ENCODE data around the gene LUZP2. TPM values are rescaled to one million over a fixed set of nuclear protein-coding genes. Genes with fewer than 3 reads are reported as not detected.

LUZP2 gene
- total RNA-seq, 2 donors from 2014 or later = 1.6 TPM; not detected in 1

DNA sequence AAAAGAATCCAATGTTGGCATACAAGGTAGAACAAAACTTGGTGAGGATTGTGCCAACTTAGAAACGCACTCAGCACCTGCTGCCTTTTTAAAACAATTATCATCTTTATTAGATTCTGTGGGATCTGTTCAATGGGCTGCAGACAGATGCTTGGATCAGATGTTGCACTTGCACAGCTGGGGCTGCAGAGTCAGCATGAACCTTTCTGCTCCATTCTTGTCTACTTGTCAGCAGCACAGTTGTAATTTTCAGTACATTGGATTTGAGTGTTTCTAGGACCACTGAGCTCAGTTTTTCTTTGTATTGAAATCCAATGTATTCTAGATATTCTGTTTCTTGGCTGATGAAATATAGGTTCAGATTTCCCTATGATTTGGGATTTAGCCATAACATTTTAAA, 164.5 kb downstream of the LUZP2 start:
- Histone ChIP-seq H3K9me3 (no peaks in the 10 kb centered on the region), H3K27me3 (no peaks in the 10 kb centered on the region), H3K36me3 (replicated peaks in 1 of 2; ENCODE audit: insufficient read depth in 1 of 2, low read depth in 2 of 2) (no peaks in the 10 kb centered on the region), H3K4me1 (no peaks in the 10 kb centered on the region), H3K27ac (no peak overlapping the region), H3K4me3 (no peak overlapping the region)
- WGBS, 2 donors = 24 to 48% methylated on average over 1 of the region's 1 CpG
- ATAC-seq (no peak), DNase-seq (no peak)
- TF ChIP-seq, protein P1, sequence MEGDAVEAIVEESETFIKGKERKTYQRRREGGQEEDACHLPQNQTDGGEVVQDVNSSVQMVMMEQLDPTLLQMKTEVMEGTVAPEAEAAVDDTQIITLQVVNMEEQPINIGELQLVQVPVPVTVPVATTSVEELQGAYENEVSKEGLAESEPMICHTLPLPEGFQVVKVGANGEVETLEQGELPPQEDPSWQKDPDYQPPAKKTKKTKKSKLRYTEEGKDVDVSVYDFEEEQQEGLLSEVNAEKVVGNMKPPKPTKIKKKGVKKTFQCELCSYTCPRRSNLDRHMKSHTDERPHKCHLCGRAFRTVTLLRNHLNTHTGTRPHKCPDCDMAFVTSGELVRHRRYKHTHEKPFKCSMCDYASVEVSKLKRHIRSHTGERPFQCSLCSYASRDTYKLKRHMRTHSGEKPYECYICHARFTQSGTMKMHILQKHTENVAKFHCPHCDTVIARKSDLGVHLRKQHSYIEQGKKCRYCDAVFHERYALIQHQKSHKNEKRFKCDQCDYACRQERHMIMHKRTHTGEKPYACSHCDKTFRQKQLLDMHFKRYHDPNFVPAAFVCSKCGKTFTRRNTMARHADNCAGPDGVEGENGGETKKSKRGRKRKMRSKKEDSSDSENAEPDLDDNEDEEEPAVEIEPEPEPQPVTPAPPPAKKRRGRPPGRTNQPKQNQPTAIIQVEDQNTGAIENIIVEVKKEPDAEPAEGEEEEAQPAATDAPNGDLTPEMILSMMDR (IDR thresholded peaks at IDR 0.05) = no peak
- no peak for TF ChIP-seq POLR2A (IDR thresholded peaks at IDR 0.05)
- intact Hi-C loops (cut with DNase I) = no loop called here

DNA sequence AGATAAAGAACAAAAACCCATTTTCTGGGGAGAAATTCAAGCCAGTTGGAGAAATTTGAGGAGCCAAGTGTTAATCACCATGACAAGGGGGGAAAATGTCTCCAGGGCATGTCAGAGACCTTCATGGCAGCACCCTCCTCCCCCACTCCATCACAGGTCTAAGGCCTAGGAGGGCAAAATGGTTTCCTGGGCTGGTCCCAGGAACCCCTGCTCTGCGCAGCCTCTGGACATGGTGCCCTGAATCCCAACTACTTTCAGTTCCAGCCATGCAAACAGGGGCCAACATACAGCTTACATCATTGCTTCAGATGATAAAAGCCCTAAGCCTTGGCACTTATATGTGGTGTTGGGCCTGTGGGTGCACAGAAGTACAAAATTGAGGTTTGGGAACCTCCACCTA, 167.5 kb downstream of the LUZP2 start:
- ATAC-seq (no peak), DNase-seq (no peak)
- intact Hi-C loops (cut with DNase I) = no loop called here
- H3K4me3 ChIP-seq = no peak overlapping the region
- no peaks in the 10 kb centered on the region for H3K36me3 ChIP-seq (replicated peaks in 1 of 2; ENCODE audit: insufficient read depth in 1 of 2, low read depth in 2 of 2)
- H3K27me3 ChIP-seq = no peaks in the 10 kb centered on the region
- no peaks in the 10 kb centered on the region for H3K4me1 ChIP-seq
- H3K9me3 ChIP-seq = no peaks in the 10 kb centered on the region
- TF ChIP-seq, protein P1 (IDR thresholded peaks at IDR 0.05) = no peak
- TF ChIP-seq POLR2A (IDR thresholded peaks at IDR 0.05) = no peak
- H3K27ac ChIP-seq = no peak overlapping the region
- 78% methylated on average over 1 of the region's 1 CpG; no CpG with 5 or more reads in 1 of the 2 donors for WGBS, 2 donors

DNA sequence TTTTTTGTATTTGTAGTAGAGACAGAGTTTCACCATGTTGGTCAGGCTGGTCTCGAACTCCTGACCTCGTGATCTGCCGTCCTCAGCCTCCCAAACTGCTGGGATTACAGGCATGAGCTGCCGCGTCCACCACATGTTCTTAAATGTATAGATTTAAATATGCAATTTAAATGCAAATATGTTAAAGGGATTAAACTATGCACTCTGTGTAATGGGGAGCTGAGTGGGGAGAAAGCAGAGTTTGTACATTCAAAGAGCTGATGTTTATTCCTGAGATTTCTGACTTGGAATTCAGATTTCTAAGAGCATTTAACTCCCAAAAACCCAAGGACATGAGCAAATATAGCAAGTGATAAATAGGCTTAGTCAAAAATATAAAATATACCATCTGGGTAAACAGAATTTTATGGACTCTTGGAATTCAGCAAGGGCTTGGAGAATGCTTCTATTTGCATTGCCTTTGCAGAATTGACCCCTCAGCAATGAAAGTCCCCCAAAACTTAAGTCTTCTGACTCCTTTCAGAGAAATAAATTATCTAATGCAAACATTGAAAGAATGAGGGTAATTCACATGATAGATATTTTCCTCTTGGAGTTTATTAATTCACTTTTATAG, 170.6 kb downstream of the LUZP2 start:
- intact Hi-C loops (cut with DNase I) = no loop called here
- Histone ChIP-seq H3K4me3 (no peak overlapping the region), H3K27ac (no peak overlapping the region), H3K27me3 (no peaks in the 10 kb centered on the region), H3K36me3 (replicated peaks in 1 of 2; ENCODE audit: insufficient read depth in 1 of 2, low read depth in 2 of 2) (no peaks in the 10 kb centered on the region), H3K4me1 (no peaks in the 10 kb centered on the region), H3K9me3 (no peaks in the 10 kb centered on the region)
- DNase-seq (no peak), ATAC-seq (no peak)
- 92 to 96% methylated on average over 5 of the region's 5 CpGs for WGBS, 2 donors
- TF ChIP-seq POLR2A (IDR thresholded peaks at IDR 0.05) = no peak
- TF ChIP-seq, protein P1 (IDR thresholded peaks at IDR 0.05) = no peak

DNA sequence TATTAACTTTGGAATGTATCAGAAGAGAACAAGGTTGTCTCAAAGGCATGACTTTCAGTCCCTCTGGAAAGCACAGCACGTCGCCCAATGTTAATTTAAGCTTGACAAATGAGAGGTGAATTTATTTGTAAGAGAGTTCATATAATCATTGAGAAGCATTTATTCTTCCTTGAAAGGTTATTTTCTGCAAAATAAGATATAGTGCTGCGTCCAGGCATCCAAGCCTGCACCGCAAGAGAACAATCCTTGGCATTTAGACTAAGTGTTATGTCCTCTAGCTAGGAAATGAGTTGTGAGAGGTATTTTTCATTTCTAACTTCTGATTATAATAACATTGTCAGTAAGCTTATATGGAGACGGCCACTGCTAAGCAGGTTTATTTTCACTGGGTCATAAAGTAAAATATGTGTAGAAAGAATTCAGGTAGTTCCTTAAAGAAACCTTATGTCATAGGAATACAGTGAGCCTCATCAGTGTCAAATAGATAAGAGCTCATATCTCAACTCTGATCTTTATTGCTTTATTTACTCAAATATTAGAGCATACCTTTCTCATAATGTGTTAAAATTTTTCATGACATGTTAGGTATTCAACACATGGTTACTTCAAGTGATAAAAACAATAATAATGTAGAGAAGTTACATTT, 182.0 kb downstream of the LUZP2 start:
- Histone ChIP-seq H3K36me3 (replicated peaks in 1 of 2; ENCODE audit: insufficient read depth in 1 of 2, low read depth in 2 of 2) (no peaks in the 10 kb centered on the region), H3K27me3 (no peaks in the 10 kb centered on the region), H3K4me1 (no peaks in the 10 kb centered on the region), H3K27ac (no peak overlapping the region), H3K4me3 (no peak overlapping the region), H3K9me3 (no peaks in the 10 kb centered on the region)
- ATAC-seq (no peak), DNase-seq (no peak)
- no peak for TF ChIP-seq POLR2A (IDR thresholded peaks at IDR 0.05)
- 34 to 46% methylated on average over 5 of the region's 5 CpGs for WGBS, 2 donors
- intact Hi-C loops (cut with DNase I) = no loop called here

DNA sequence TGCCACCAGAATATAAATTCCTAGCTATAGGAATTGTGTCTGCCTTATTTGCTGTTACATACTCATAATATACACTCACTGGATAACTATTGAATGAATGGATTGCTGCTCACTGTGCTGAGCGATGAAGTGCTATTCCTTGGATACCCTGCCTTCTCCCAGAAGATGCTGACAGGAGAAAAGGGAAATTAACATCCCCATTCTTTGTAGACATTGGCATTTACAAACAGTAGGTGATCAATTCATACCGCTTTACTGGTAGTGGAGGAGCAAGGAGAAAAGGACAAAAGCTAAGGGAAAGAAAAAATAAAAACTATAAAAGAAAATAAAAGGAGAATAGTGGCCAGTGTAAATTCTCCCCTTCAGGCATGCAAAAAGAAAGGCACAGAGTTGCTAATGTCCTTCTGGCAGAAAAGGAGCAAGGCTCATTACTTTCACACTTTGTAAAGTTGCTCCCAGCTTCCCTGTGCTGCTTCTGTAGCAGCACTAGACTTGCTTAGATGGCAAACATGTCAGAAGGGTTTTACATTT, 183.0 kb downstream of the LUZP2 start:
- H3K27me3 ChIP-seq = no peaks in the 10 kb centered on the region
- DNase-seq (no peak), ATAC-seq (no peak)
- no peaks in the 10 kb centered on the region for H3K4me1 ChIP-seq
- no peak overlapping the region for H3K4me3 ChIP-seq
- no peaks in the 10 kb centered on the region for H3K36me3 ChIP-seq (replicated peaks in 1 of 2; ENCODE audit: insufficient read depth in 1 of 2, low read depth in 2 of 2)
- intact Hi-C loops (cut with DNase I) = no loop called here
- WGBS, 2 donors = 84 to 86% methylated on average over 2 of the region's 2 CpGs
- no peak for TF ChIP-seq POLR2A (IDR thresholded peaks at IDR 0.05)
- TF ChIP-seq, protein P1 (IDR thresholded peaks at IDR 0.05) = no peak
- H3K9me3 ChIP-seq = no peaks in the 10 kb centered on the region
- H3K27ac ChIP-seq = no peak overlapping the region
